Muscle layer of duodenum (tissue), 2 donors: Measurements from ENCODE around the gene DRD4.
"Not testable (repeated sequence)": the region's sequence is repeated elsewhere in the genome, so short reads cannot be mapped to it uniquely, and the experiment has no call there.

Source experiments
- H3K27ac ChIP-seq: one replicate; pipeline ENCODE4 v1.7.0; 2013; ENCODE audit warnings: mild to moderate bottlenecking, low read length
- H3K27me3 ChIP-seq: one replicate; pipeline ENCODE4 v1.7.0; 2013; ENCODE audit warnings: low read depth, mild to moderate bottlenecking, control low read depth, low read length
- H3K36me3 ChIP-seq, 2 donors: one replicate each; pipeline ENCODE4 v1.7.0; 2013; ENCODE audit warnings: low read length in 2 of 2, control low read depth in 1 of 2, mild to moderate bottlenecking in 1 of 2; ENCODE audit not compliant: insufficient read depth in 2 of 2, control insufficient read depth in 1 of 2
- H3K4me1 ChIP-seq, 2 donors: one replicate each; pipeline ENCODE4 v1.7.0; 2013; ENCODE audit warnings: low read length in 2 of 2, mild to moderate bottlenecking in 2 of 2, control low read depth in 1 of 2, moderate library complexity in 1 of 2; ENCODE audit not compliant: insufficient read depth in 2 of 2, control insufficient read depth in 1 of 2
- H3K4me3 ChIP-seq, 2 donors: one replicate each; pipeline ENCODE4 v1.7.0; 2013; ENCODE audit warnings: low read length in 2 of 2, low read depth in 1 of 2, mild to moderate bottlenecking in 1 of 2
- H3K9me3 ChIP-seq, 2 donors: one replicate each; pipeline ENCODE4 v1.7.0; 2013; ENCODE audit warnings: low read length in 2 of 2, control low read depth in 1 of 2, mild to moderate bottlenecking in 1 of 2; ENCODE audit not compliant: control insufficient read depth in 1 of 2
- donor health status: healthy.

DRD4 gene

GRCh38 chr11:638631-639331 lies 1.7 kb downstream of the DRD4 start:
- Histone ChIP-seq H3K4me1 (peaks cover 3 to 28% of the 10 kb centered on the region in 2 donors), H3K27me3 (peaks cover 12% of the 10 kb centered on the region), H3K36me3 (peaks cover 0 to 14% of the 10 kb centered on the region in 2 donors), H3K27ac (no peak overlapping the region), H3K4me3 (no peak overlapping the region), H3K9me3 (no peaks in the 10 kb centered on the region)

- Histone ChIP-seq H3K36me3 (peaks cover 0 to 20% of the 10 kb centered on the region in 2 donors), H3K4me3 (no peak overlapping the region), H3K27me3 (peaks cover 12% of the 10 kb centered on the region), H3K9me3 (no peaks in the 10 kb centered on the region), H3K4me1 (peaks cover 3 to 28% of the 10 kb centered on the region in 2 donors), H3K27ac (no peak overlapping the region)
Measured at GRCh38 chr11:639332-639955, 2.4 kb downstream of the DRD4 start.

- peaks cover 12% of the 10 kb centered on the region for H3K27me3 ChIP-seq
- H3K36me3 ChIP-seq: peaks cover 0 to 21% of the 10 kb centered on the region in 2 donors
- H3K9me3 ChIP-seq: no peaks in the 10 kb centered on the region
- no peak overlapping the region for H3K4me3 ChIP-seq
- no peak overlapping the region for H3K27ac ChIP-seq
- H3K4me1 ChIP-seq: peaks cover 3 to 28% of the 10 kb centered on the region in 2 donors
Measured at GRCh38 chr11:640021-640706, 3.1 kb downstream of the DRD4 start.

- Histone ChIP-seq H3K4me1 (peaks cover 3 to 21% of the 10 kb centered on the region in 2 donors), H3K36me3 (peaks cover 0 to 28% of the 10 kb centered on the region in 2 donors), H3K9me3 (no peaks in the 10 kb centered on the region), H3K4me3 (no peak overlapping the region), H3K27ac (no peak overlapping the region), H3K27me3 (peaks cover 12% of the 10 kb centered on the region)
Measured at GRCh38 chr11:641806-642370, 4.8 kb downstream of the DRD4 start.

GRCh38 chr11:643366-643765 lies 6.3 kb downstream of the DRD4 start:
- H3K36me3 ChIP-seq: peaks cover 0 to 28% of the 10 kb centered on the region in 2 donors
- no peak overlapping the region for H3K4me3 ChIP-seq
- H3K27ac ChIP-seq: no peak overlapping the region
- H3K27me3 ChIP-seq: peaks cover under 1% of the 10 kb centered on the region
- H3K4me1 ChIP-seq: peaks cover 0 to 8% of the 10 kb centered on the region in 2 donors
- no peaks in the 10 kb centered on the region for H3K9me3 ChIP-seq

GRCh38 chr11:643849-644738 lies 7.0 kb downstream of the DRD4 start:
- peaks cover 0 to 2% of the 10 kb centered on the region in 2 donors for H3K4me1 ChIP-seq
- H3K36me3 ChIP-seq: peaks cover 0 to 28% of the 10 kb centered on the region in 2 donors
- H3K9me3 ChIP-seq: no peaks in the 10 kb centered on the region
- H3K4me3 ChIP-seq: no peak overlapping the region
- H3K27ac ChIP-seq: no peak overlapping the region
- H3K27me3 ChIP-seq: no peaks in the 10 kb centered on the region

GRCh38 chr11:645536-645935 lies 8.5 kb downstream of the DRD4 start:
- peaks cover 0 to 29% of the 10 kb centered on the region in 2 donors for H3K36me3 ChIP-seq

GRCh38 chr11:646214-646613 lies 9.1 kb downstream of the DRD4 start:
- H3K27me3 ChIP-seq: no peaks in the 10 kb centered on the region
- no peak overlapping the region for H3K27ac ChIP-seq
- peaks cover 0 to 34% of the 10 kb centered on the region in 2 donors for H3K36me3 ChIP-seq
- H3K4me3 ChIP-seq: no peak overlapping the region
- H3K9me3 ChIP-seq: no peaks in the 10 kb centered on the region
- H3K4me1 ChIP-seq: no peaks in the 10 kb centered on the region

More at GRCh38 chr11:645536-645935, 8.5 kb downstream of the DRD4 start:
- Histone ChIP-seq H3K4me3 (no peak overlapping the region), H3K27me3 (no peaks in the 10 kb centered on the region), H3K9me3 (no peaks in the 10 kb centered on the region), H3K27ac (no peak overlapping the region), H3K4me1 (no peaks in the 10 kb centered on the region)

- not testable (repeated sequence) for H3K4me1 ChIP-seq, H3K27me3 ChIP-seq, H3K4me3 ChIP-seq, H3K27ac ChIP-seq, H3K9me3 ChIP-seq
- H3K36me3 ChIP-seq: peaks cover 0 to 25% of the 10 kb centered on the region in 2 donors
Measured at GRCh38 chr11:647672-648158, 10.6 kb downstream of the DRD4 start.

- peaks cover 0 to 20% of the 10 kb centered on the region in 2 donors for H3K36me3 ChIP-seq
- no peaks in the 10 kb centered on the region for H3K9me3 ChIP-seq
- no peak overlapping the region for H3K27ac ChIP-seq
- no peak overlapping the region for H3K4me3 ChIP-seq
- no peaks in the 10 kb centered on the region for H3K27me3 ChIP-seq
- no peaks in the 10 kb centered on the region for H3K4me1 ChIP-seq
Measured at GRCh38 chr11:650482-650881, 13.4 kb downstream of the DRD4 start.
